Right ventricle myocardium superior (tissue), 1 donor: Measurements from ENCODE around the gene IL16. TPM values are rescaled to one million over a fixed set of nuclear protein-coding genes. Genes with fewer than 3 reads are reported as not detected.

Experiments used
- ATAC-seq: fragments of 200-7000 bp; cut with Tn5 transposase; one replicate; pipeline ENCODE4 v1.9.1; 2020; ENCODE audit warnings: mild to moderate bottlenecking; ENCODE audit not compliant: poor library complexity
- DNase-seq: peaks from one replicate; pipeline ENCODE4 v3.0.0-alpha.2; 2020
- intact Hi-C: fragments of 100-400 bp; cut with DNase I; formaldehyde crosslinking; loops from one replicate; pipeline ENCODE4 v1.11.2; 2022
- total RNA-seq: library from RNA; stranded (reverse); fragmentation: NEBNext Ultra II Directional; extraction: Animal tissue kit (Norgen Biotek cat#: 25700); gene quantifications from one replicate; pipeline ENCODE4 v1.2.1, GENCODE V29; 2021
- donor health status: DM: no; HTN: yes; CAD: no; lungs with severe emphysema.

Gene IL16
- total RNA-seq, 1 donor from 2014 or later, result 2.7 TPM

- ATAC-seq (peak; percentile 9), DNase-seq (no peak)
- intact Hi-C loops, result no loop called here
These were observed 26.2 kb upstream of the IL16 start for GRCh38 chr15:81170511-81170910.

DNA sequence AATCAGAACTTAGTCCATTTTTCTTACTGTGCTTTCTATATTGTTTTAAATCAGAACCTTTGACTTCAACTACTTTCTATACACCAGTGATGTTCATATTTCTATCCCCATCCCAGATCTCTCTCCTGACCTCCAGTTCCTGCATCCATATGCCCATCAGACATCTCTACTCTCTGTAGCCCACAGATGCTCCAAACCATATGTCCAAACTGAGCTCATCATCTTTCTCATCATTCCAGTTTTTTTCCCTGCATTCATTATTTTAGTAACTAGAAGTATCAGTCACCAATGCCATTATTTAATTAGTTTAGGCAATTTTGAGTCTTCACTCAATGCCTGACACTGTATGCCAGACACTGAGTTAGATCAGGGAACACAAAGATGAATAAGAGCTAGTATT is 25.4 kb upstream of the IL16 start:
- intact Hi-C loops, result no loop called here
- ATAC-seq (no peak), DNase-seq (no peak)

- ATAC-seq (peak; percentile 21), DNase-seq (no peak)
- intact Hi-C loops, result no loop called here
These were observed 22.4 kb upstream of the IL16 start for GRCh38 chr15:81174125-81174791.

GRCh38 chr15:81174792-81175327 is 21.8 kb upstream of the IL16 start:
- ATAC-seq (no peak), DNase-seq (no peak)
- intact Hi-C loops, result no loop called here

- no peak for DNase-seq
- intact Hi-C loops, result no loop called here
- ATAC-seq, result no peak
These were observed 21.2 kb upstream of the IL16 start for GRCh38 chr15:81175496-81175895.

GRCh38 chr15:81176291-81176893 is 20.3 kb upstream of the IL16 start:
- peak; percentile 86 for DNase-seq
- intact Hi-C loops, result no loop called here
- peak; percentile 91 for ATAC-seq

GRCh38 chr15:81178365-81178764 is 18.3 kb upstream of the IL16 start:
- DNase-seq, result no peak
- intact Hi-C loops, result no loop called here
- ATAC-seq, result no peak

DNA sequence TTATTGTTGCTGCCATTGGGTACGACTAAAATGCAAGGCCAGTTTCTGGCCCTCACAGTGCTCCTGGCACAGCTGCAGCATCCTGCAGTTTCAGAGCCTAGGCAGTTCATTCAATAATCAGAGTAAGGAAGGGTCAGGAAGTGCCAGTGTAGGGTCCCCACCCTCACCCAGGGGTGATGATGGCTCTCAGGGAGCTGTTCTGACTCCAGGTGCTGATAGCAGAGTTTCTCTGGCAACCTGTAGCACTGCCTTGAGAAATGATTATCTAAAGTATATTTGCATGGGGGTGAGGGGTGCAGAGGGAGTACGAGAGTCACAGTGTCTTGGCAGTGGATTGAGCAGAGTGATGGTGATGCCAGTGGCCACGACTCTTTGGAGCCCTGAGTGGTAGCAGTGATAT is 15.5 kb upstream of the IL16 start:
- DNase-seq (no peak), ATAC-seq (no peak)
- intact Hi-C loops, result no loop called here

DNA sequence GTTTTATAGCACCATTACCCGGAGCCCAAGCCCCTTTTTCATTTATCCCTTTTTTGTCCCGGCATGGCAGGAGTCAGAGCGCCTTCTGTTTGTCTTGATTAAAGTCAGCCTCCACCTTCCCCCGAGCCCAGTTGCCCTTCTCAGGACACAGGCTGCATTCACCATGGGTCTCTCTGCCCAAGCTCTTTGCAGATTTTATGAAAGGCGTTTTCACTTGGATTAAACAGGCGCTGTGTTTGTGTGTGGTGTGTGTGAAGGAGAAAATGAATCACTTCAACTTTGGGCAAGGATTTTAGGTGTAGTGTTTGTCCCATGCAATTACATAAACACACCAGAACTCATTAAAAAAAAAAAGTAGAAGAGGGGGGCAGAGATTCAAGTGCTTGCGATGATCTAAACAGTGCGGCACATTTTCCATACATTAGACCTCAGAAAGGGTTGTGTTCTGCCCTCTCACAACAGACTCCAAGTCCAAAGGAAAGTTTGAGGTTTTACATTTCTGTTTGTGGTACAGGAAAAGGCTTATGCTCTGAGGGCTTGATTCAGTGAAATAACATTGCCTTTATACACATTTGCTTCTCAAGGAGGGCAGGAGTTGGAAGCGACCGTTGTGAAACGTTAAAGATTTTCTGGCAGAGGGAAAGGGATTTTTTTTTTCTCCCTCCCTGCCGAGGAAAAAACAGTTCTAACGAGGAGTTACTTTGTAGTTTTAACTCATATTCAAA is 14.5 kb upstream of the IL16 start:
- intact Hi-C loops, result no loop called here
- peak; percentile 36 for ATAC-seq
- no peak for DNase-seq

DNA sequence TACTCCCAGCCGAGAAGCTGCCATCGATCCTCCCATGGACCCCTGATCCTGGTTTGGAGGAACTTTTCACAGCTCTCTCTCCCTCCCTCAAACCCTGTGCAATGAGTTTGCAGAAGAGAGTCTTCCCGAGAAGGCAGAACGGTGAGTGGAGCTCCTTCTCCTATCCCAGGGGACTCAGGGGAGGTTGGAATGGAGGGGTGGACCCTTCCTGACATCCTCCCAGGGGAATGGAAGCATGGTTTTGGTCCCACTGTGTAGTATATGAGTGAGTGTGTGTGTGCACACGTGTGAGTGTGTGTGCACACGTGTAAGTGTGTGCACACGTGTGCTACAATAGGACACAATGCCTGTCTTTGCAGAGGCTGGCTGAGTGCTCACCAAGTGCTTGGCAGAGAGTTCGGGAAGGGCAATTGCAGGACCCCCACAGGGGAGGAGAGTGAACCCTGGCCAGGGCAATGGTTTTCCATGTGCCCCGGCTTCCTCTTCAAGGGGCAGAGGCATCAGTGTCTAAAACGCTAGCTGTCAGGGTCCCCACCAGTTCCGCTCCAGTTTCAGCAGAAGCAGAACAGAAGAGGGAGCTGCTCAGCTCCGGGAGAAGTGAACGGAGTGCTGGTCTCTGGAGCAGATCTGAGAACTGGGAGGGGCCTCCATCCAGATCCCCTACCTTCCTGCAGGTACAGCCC is 13.8 kb upstream of the IL16 start:
- intact Hi-C loops, result no loop called here
- ATAC-seq (peak; percentile 79), DNase-seq (no peak)

DNA sequence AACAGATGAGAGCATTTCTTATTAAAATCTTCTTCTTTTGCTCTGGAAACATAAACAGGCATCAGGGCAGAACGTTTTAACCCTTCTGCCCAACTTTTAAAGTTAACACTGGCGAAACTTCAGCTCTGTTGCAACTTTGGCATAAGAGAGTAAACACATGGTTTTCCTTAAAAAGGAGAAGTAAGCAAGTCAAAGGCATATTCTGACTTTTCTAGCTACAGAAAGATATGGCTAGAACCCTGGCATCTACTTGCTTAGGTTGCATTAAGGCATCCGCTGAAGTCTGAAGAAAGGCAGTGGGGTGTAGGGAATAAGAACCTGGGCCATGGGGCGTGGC is 13.3 kb upstream of the IL16 start:
- ATAC-seq (peak; percentile 28), DNase-seq (no peak)
- intact Hi-C loops, result no loop called here

DNA sequence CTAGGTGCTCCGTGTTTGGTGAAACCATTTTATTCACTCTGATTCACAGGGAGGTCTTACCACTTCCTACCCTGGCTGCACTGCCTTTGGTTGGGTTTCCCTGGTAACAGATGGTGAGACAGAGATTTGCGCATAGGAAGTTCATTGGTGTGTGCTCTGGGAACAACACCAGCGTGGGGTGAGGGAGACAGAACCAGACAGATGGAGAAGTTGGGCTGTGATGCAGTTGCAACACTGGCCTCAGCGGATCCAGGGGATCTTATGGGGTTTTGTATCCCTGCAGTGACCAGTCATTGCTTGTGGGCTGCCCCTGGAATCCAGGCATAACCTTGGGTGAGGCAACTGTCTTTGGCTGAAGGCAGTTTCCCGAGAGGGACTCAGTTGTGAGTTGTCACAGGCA is 12.5 kb upstream of the IL16 start:
- intact Hi-C loops, result no loop called here
- DNase-seq, result peak; percentile 53
- ATAC-seq, result peak; percentile 43

DNA sequence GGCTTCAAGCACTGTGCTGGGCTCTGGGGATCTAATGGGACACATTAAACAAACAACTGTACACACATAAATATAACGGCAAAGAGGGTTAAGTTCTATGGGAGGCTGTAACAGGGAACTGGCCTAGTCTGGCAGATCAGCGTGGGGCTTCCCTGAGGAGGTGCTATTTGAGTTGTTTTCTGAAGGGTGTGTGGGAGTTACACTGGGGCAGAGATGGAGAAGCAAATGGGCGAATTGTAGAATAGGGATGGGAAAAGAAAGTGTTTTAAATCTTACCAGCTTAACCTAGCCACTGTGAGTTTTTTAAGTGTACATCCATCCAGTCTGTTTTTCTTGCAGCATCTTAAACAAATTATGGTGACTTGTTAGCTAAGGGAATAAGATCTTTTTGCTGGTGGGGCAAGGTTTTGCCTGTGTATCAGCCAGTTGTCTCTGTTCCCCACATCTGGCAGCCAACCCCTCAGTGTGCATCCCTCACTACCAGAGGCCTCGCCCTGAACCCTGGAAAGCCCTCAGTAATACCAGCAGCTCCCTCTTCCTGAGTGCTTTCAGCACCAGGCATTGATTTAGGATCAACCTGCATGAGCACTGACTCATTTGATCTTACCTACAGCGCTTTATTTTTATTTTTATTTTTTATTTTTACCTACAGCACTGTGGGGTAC is 10.9 kb upstream of the IL16 start:
- no peak for DNase-seq
- intact Hi-C loops, result no loop called here
- ATAC-seq, result no peak

DNA sequence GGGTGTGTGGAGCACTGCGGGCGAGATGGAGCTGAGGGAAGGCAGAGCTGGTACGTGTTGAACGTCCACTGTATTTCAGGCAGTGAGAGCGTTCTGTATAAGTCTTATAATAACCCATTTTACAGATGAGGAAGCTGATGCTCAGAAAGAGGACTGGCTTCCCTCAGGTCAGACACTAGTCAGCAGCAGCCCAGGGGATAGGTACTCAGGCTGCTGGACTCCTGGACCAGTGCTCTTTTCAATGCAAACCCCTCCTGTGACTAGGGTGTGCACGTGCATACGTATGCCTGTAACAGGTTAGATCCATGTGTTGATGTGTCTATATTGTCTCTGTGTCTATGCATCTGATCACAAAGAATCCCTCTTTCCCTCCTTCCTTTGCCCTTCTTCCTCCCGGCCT is 8.3 kb upstream of the IL16 start:
- ATAC-seq, result no peak
- intact Hi-C loops, result no loop called here
- no peak for DNase-seq

GRCh38 chr15:81189583-81190283 is 6.9 kb upstream of the IL16 start:
- DNase-seq (peak; percentile 82), ATAC-seq (peak; percentile 85)
- intact Hi-C loops, result no loop called here

DNA sequence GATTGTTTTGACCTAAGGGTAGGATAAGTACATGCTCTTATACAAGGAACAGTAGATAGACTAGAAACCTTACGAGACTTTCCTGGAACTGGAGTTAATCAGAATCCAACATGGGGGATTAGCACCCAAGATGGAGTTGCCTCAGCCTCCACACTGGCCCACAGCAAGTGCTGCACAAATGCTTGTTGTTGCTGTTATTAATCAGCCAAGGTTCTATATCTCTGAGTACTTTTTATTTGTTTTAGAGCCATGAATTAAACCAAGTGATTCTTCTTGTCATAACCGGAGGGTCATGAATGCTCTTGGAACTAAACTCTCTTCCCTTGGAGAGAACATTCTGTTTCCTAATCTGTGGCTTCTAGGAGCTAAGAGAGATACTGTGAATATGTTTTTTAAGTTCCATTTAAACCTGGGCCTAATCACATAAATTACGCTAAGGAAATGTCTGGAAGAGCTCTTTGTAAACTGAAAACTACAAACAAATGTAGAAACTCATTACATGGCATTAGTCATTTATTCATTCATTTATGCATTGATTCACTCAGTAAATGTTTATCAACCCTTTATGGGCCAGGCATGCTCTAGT is 5.7 kb upstream of the IL16 start:
- ATAC-seq, result peak; percentile 26
- intact Hi-C loops, result no loop called here

GRCh38 chr15:81191701-81192100 is 5.0 kb upstream of the IL16 start:
- ATAC-seq (no peak), DNase-seq (no peak)
- intact Hi-C loops, result no loop called here

More for the DNA sequence above, 5.7 kb upstream of the IL16 start:
- DNase-seq, result no peak

DNA sequence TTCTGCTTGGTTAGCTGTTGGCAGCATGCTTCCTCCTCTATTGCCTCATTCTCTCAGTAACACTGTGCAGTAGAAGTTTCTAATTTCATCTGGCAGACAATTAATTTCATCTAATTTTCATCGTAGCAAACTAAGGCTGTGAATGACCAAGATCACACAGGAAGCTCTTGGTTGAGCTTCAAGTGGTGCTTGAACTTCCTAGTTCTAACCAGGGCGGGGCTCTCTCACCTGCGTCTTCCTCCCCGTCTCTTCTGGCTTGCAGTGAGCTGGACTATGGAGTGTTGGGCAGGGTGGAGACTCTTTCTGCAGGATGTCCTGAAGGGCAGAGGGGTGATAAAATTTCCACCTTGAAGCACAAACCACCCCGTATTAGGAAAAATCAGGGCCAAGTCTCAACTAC is 2.0 kb upstream of the IL16 start:
- ATAC-seq (no peak), DNase-seq (no peak)
- intact Hi-C loops, result no loop called here
